Osteocyte (in vitro differentiated cells): ENCODE results near the gene TSR1. TPM values are rescaled to one million over a fixed set of nuclear protein-coding genes. Genes with fewer than 3 reads are reported as not detected.

Source experiments
- DNase-seq: peaks from one replicate; pipeline ENCODE4 v3.0.0; 2021; ENCODE audit warnings: mixed read lengths; ENCODE audit not compliant: unreplicated experiment; ENCODE audit errors: extremely low spot score
- H3K27ac Mint-ChIP-seq: one replicate; pipeline ENCODE4 v1.8.0; 2021; ENCODE audit warnings: mild to moderate bottlenecking, mixed read lengths; ENCODE audit not compliant: unreplicated experiment
- H3K27me3 Mint-ChIP-seq: one replicate; pipeline ENCODE4 v1.8.0; 2021; ENCODE audit warnings: mixed read lengths; ENCODE audit not compliant: unreplicated experiment
- H3K36me3 Mint-ChIP-seq: one replicate; pipeline ENCODE4 v1.8.0; 2021; ENCODE audit warnings: mixed read lengths; ENCODE audit not compliant: unreplicated experiment
- H3K4me1 Mint-ChIP-seq: one replicate; pipeline ENCODE4 v1.8.0; 2021; ENCODE audit warnings: mixed read lengths; ENCODE audit not compliant: unreplicated experiment
- H3K4me3 Mint-ChIP-seq: one replicate; pipeline ENCODE4 v1.8.0; 2021; ENCODE audit warnings: mild to moderate bottlenecking, moderate library complexity, mixed read lengths; ENCODE audit not compliant: unreplicated experiment
- H3K9me3 Mint-ChIP-seq: one replicate; pipeline ENCODE4 v1.8.0; 2021; ENCODE audit warnings: mixed read lengths; ENCODE audit not compliant: unreplicated experiment
- total RNA-seq: library from RNA; stranded (reverse); gene quantifications from 2 replicates; pipeline ENCODE4 v1.2.1, GENCODE V29; 2021
- TF ChIP-seq, protein P1 (sequence below): fragments of 200-600 bp; sonication (generic); IDR thresholded peaks from 2 replicates; pipeline ENCODE4 v1.5.0; 2021; ENCODE audit warnings: antibody characterized with exemption, mild to moderate bottlenecking, moderate library complexity

TSR1 gene
- total RNA-seq, 1 donor from 2014 or later, result 26.3 TPM

DNA sequence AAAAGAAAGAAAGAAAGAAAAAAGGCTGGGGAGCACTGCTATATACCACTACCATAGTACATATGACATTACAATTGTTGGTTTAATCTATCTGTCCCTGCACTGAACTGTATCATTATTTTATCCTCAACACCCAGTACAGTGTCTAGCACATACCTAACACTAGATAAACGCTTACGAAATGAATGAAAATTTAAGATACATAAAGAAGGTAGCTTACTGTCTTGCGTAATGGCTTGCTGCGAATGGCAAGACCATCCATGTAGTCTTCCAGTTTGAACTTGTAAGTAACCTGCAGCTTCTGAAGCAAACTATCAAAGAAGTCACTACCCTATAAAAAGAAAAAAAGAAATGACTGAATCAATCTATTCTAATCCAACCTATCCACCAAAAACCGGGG is 39.2 kb downstream of the TSR1 start:
- H3K4me1 Mint-ChIP-seq, result peaks cover 18% of the 10 kb centered on the region
- DNase-seq, result no peak
- no peak overlapping the region for H3K4me3 Mint-ChIP-seq
- no peaks in the 10 kb centered on the region for H3K9me3 Mint-ChIP-seq
- no peak overlapping the region for H3K27ac Mint-ChIP-seq
- no peaks in the 10 kb centered on the region for H3K27me3 Mint-ChIP-seq
- H3K36me3 Mint-ChIP-seq, result peaks cover 52% of the 10 kb centered on the region
- TF ChIP-seq, protein P1, sequence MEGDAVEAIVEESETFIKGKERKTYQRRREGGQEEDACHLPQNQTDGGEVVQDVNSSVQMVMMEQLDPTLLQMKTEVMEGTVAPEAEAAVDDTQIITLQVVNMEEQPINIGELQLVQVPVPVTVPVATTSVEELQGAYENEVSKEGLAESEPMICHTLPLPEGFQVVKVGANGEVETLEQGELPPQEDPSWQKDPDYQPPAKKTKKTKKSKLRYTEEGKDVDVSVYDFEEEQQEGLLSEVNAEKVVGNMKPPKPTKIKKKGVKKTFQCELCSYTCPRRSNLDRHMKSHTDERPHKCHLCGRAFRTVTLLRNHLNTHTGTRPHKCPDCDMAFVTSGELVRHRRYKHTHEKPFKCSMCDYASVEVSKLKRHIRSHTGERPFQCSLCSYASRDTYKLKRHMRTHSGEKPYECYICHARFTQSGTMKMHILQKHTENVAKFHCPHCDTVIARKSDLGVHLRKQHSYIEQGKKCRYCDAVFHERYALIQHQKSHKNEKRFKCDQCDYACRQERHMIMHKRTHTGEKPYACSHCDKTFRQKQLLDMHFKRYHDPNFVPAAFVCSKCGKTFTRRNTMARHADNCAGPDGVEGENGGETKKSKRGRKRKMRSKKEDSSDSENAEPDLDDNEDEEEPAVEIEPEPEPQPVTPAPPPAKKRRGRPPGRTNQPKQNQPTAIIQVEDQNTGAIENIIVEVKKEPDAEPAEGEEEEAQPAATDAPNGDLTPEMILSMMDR, result no peak

DNA sequence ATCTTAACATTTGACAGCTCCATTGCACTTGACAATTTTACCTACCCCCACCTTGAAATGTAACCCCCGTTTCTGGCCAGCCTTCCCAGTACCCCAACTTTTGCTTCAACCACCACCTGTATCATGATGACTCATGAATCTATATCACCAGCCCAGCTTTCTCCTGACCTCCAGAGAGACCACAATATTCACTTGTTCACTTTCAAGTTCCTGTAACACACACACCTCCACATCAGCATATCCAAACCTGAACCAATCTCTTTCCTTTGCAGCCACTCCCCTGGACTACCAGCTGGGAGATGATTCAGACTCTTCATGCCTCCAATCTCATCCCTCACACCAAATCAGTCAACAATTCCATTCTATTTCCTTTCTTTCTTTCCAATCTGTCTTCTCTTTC is 40.7 kb downstream of the TSR1 start:
- H3K27me3 Mint-ChIP-seq, result no peaks in the 10 kb centered on the region
- DNase-seq, result no peak
- peaks cover 56% of the 10 kb centered on the region for H3K36me3 Mint-ChIP-seq
- TF ChIP-seq, protein P1, result no peak
- H3K4me1 Mint-ChIP-seq, result peaks cover 7% of the 10 kb centered on the region
- no peak overlapping the region for H3K4me3 Mint-ChIP-seq
- H3K27ac Mint-ChIP-seq, result no peak overlapping the region
- H3K9me3 Mint-ChIP-seq, result no peaks in the 10 kb centered on the region

DNA sequence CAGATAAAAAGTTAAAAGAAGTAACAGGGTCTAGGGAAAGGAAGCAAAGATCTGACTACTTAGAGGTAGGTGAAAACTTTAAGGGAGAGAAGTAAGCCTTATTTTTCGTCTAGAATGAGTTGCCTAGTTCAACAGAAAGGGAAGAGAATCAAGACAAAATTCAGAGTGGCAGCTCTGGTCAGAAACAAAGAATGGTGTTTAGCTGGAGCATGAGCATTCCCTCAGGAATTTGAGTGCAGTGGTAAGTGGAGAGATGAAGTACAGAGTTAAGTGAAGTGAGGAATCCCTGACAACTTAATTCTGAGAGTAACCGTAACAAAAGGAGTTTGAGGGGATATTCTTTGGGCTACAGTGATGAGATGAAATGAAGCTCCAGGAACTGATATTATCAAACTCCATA is 44.2 kb downstream of the TSR1 start:
- TF ChIP-seq, protein P1, result no peak
- peaks cover 4% of the 10 kb centered on the region for H3K4me1 Mint-ChIP-seq
- no peak overlapping the region for H3K4me3 Mint-ChIP-seq
- peaks cover 42% of the 10 kb centered on the region for H3K36me3 Mint-ChIP-seq
- no peaks in the 10 kb centered on the region for H3K27me3 Mint-ChIP-seq
- DNase-seq, result no peak
- no peak overlapping the region for H3K27ac Mint-ChIP-seq
- H3K9me3 Mint-ChIP-seq, result no peaks in the 10 kb centered on the region

DNA sequence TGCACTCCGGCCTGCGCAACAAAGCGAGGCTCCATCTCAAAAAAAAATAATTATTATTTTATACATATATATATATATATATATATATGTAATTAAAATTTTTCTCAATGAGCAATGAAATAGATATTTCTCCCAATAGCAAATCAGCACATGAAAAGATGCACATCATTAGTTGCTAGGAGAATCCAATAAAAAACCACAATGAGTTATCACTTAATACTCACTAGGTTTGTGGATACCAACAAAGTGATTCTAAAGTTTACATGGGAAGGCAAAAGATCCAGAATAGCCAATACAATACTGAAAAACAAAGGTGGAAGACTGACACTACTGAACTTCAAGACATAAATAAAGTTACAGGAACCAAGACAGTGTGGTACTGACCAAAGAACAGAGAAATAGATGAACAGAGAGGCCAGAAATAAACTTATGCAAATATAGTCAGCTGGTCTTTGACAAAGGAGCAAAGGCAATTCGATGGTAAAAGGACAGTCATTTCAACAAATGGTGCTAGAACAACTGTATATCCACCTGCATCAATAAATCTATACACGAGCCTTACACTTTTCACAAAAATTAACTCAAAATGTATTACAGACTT is 46.3 kb downstream of the TSR1 start:
- H3K9me3 Mint-ChIP-seq, result no peaks in the 10 kb centered on the region
- H3K27me3 Mint-ChIP-seq, result no peaks in the 10 kb centered on the region
- H3K4me3 Mint-ChIP-seq, result no peak overlapping the region
- DNase-seq, result no peak
- peaks cover 2% of the 10 kb centered on the region for H3K4me1 Mint-ChIP-seq
- H3K36me3 Mint-ChIP-seq, result peaks cover 23% of the 10 kb centered on the region
- TF ChIP-seq, protein P1, result no peak
- H3K27ac Mint-ChIP-seq, result no peak overlapping the region

DNA sequence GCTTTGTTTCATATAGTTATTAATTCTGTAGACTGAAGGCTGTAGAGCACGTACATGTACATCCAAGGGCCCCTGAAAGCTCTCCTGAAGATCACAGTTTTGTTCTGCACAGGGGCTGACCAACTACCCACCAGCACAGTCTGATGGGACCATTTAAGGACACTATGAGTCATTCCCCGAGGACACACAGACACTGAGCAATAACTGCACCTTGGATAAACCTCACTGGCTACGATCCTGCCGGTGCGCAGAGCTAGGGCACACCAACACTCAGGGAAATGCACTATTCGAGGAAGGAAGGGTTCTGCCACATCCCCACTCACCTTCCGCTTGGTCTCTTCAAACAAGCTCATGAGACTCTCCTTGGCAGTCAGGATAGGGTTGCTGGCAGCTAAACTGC is 53.0 kb downstream of the TSR1 start:
- H3K27ac Mint-ChIP-seq, result no peak overlapping the region
- TF ChIP-seq, protein P1, result no peak
- no peaks in the 10 kb centered on the region for H3K27me3 Mint-ChIP-seq
- no peak overlapping the region for H3K4me3 Mint-ChIP-seq
- H3K9me3 Mint-ChIP-seq, result no peaks in the 10 kb centered on the region
- H3K4me1 Mint-ChIP-seq, result peaks cover 2% of the 10 kb centered on the region
- no peak for DNase-seq
- H3K36me3 Mint-ChIP-seq, result peaks cover 37% of the 10 kb centered on the region
